H9 (cell line): ENCODE data around the gene OR10AD1. TPM values are rescaled to one million over a fixed set of nuclear protein-coding genes. Genes with fewer than 3 reads are reported as not detected.

Experiments used
- DNase-seq: peaks from one replicate; pipeline ENCODE4 v3.0.0-alpha.2; 2017
- H2AFZ ChIP-seq: one replicate; pipeline ENCODE4 v1.6.1; 2013; ENCODE audit warnings: mild to moderate bottlenecking, low read length, control low read depth, moderate library complexity
- H2AK5ac ChIP-seq: 2 replicates; pipeline ENCODE4 v1.6.1; 2013; ENCODE audit warnings: low read length, control low read depth, mixed read lengths; ENCODE audit not compliant: insufficient read length
- H2BK120ac ChIP-seq: one replicate; pipeline ENCODE4 v1.6.1; 2013; ENCODE audit warnings: low read depth, mild to moderate bottlenecking, low read length, control low read depth, inconsistent platforms; ENCODE audit not compliant: poor library complexity, severe bottlenecking
- H2BK12ac ChIP-seq: 2 replicates; pipeline ENCODE4 v1.6.1; 2013; ENCODE audit warnings: low read length, control low read depth, mixed read lengths, low read depth; ENCODE audit not compliant: insufficient read length
- H2BK15ac ChIP-seq: 2 replicates; pipeline ENCODE4 v1.6.1; 2013; ENCODE audit warnings: low read depth, low read length, control low read depth
- H2BK20ac ChIP-seq: one replicate; pipeline ENCODE4 v1.6.1; 2013; ENCODE audit warnings: low read depth, mild to moderate bottlenecking, low read length, control low read depth, inconsistent platforms; ENCODE audit not compliant: poor library complexity, severe bottlenecking
- H2BK5ac ChIP-seq: 2 replicates; pipeline ENCODE4 v1.6.1; 2013; ENCODE audit warnings: low read length, control low read depth, mixed read lengths; ENCODE audit not compliant: insufficient read length
- H3K14ac ChIP-seq: 2 replicates; pipeline ENCODE4 v1.6.1; 2013; ENCODE audit warnings: low read length, control low read depth; ENCODE audit not compliant: insufficient read depth
- H3K18ac ChIP-seq: 2 replicates; pipeline ENCODE4 v1.6.1; 2013; ENCODE audit warnings: low read depth, mild to moderate bottlenecking, mixed read lengths, low read length, control low read depth; ENCODE audit not compliant: insufficient read length
- H3K23ac ChIP-seq: 2 replicates; pipeline ENCODE4 v1.6.1; 2013; ENCODE audit warnings: low read length, control low read depth, mixed read lengths, low read depth; ENCODE audit not compliant: insufficient read length
- H3K23me2 ChIP-seq: 2 replicates; pipeline ENCODE4 v1.6.1; 2013; ENCODE audit warnings: low read depth, mild to moderate bottlenecking, mixed read lengths, low read length, control low read depth; ENCODE audit not compliant: insufficient read length, poor library complexity, severe bottlenecking
- H3K27ac ChIP-seq: 2 replicates; pipeline ENCODE4 v1.5.1; 2013; ENCODE audit warnings: low read length, control low read depth, mixed read lengths, low read depth; ENCODE audit not compliant: insufficient read length
- H3K27me3 ChIP-seq: 2 replicates; pipeline ENCODE4 v1.6.1; 2013; ENCODE audit warnings: low read length, control low read depth, inconsistent platforms; ENCODE audit not compliant: insufficient read depth
- H3K4ac ChIP-seq: 2 replicates; pipeline ENCODE4 v1.6.1; 2013; ENCODE audit warnings: low read depth, mild to moderate bottlenecking, control low read depth, inconsistent platforms, low read length, moderate library complexity
- H3K4me1 ChIP-seq: 2 replicates; pipeline ENCODE4 v1.6.1; 2013; ENCODE audit warnings: low read length, control low read depth, inconsistent platforms; ENCODE audit not compliant: insufficient read depth
- H3K4me2 ChIP-seq: 2 replicates; pipeline ENCODE4 v1.6.1; 2013; ENCODE audit warnings: low read length, control low read depth, mixed read lengths; ENCODE audit not compliant: insufficient read length, insufficient read depth
- H3K56ac ChIP-seq: 2 replicates; pipeline ENCODE4 v1.6.1; 2013; ENCODE audit warnings: low read depth, mild to moderate bottlenecking, mixed read lengths, low read length, control low read depth; ENCODE audit not compliant: insufficient read length
- H3K79me1 ChIP-seq: 2 replicates; pipeline ENCODE4 v1.6.1; 2013; ENCODE audit warnings: low read depth, mild to moderate bottlenecking, moderate library complexity, low read length, control low read depth, inconsistent platforms; ENCODE audit not compliant: insufficient read depth, poor library complexity, severe bottlenecking
- H3K79me2 ChIP-seq: 2 replicates; pipeline ENCODE4 v1.6.1; 2013; ENCODE audit warnings: low read length, control low read depth, inconsistent platforms; ENCODE audit not compliant: insufficient read depth
- H3K9ac ChIP-seq: 2 replicates; pipeline ENCODE4 v1.6.1; 2013; ENCODE audit warnings: low read length, control low read depth, mixed read lengths; ENCODE audit not compliant: insufficient read length; ENCODE audit errors: extremely low read depth
- H3K9me3 ChIP-seq: one replicate; pipeline ENCODE4 v1.6.1; 2013; ENCODE audit warnings: low read depth, low read length, inconsistent platforms; ENCODE audit not compliant: control insufficient read depth
- H3T11ph ChIP-seq: one replicate; pipeline ENCODE4 v1.6.1; 2013; ENCODE audit warnings: mild to moderate bottlenecking, low read length, control low read depth, inconsistent platforms
- H4K20me1 ChIP-seq: one replicate; pipeline ENCODE4 v1.6.1; 2013; ENCODE audit not compliant: control insufficient read depth, insufficient read length, insufficient read depth
- H4K5ac ChIP-seq: 2 replicates; pipeline ENCODE4 v1.6.1; 2013; ENCODE audit warnings: low read depth, mild to moderate bottlenecking, mixed read lengths, low read length, control low read depth; ENCODE audit not compliant: insufficient read length
- H4K8ac ChIP-seq: replicated peaks from 2 replicates; pipeline ENCODE4 v1.6.1; 2013; ENCODE audit warnings: low read length, control low read depth, mixed read lengths, low read depth; ENCODE audit not compliant: insufficient read length
- H4K91ac ChIP-seq: 2 replicates; pipeline ENCODE4 v1.6.1; 2013; ENCODE audit warnings: low read depth, mild to moderate bottlenecking, moderate library complexity, mixed read lengths, low read length, control low read depth; ENCODE audit not compliant: insufficient read length
- H3K27ac Mint-ChIP-seq, 3 experiments: 2 replicates in 2 of 3; 3 replicates in 1 of 3; pipeline ENCODE4 v1.8.0; 2020 to 2021; ENCODE audit warnings: mixed read lengths in 3 of 3, mild to moderate bottlenecking in 1 of 3, moderate library complexity in 1 of 3
- H3K27me3 Mint-ChIP-seq: 2 replicates; pipeline ENCODE4 v1.8.0; 2021; ENCODE audit warnings: low read depth, mild to moderate bottlenecking, moderate library complexity, mixed read lengths
- H3K36me3 Mint-ChIP-seq, 3 experiments: 2 replicates in 2 of 3; 3 replicates in 1 of 3; pipeline ENCODE4 v1.8.0; 2020 to 2021; ENCODE audit warnings: low read depth in 3 of 3, mixed read lengths in 3 of 3; ENCODE audit not compliant: insufficient read depth in 1 of 3
- H3K4me1 Mint-ChIP-seq, 2 experiments: 2 replicates each; pipeline ENCODE4 v1.8.0; 2020; ENCODE audit warnings: mixed read lengths in 2 of 2
- H3K4me3 Mint-ChIP-seq, 2 experiments: 2 replicates in 1 of 2; 3 replicates in 1 of 2; pipeline ENCODE4 v1.8.0; 2020 to 2021; ENCODE audit warnings: mild to moderate bottlenecking in 2 of 2, mixed read lengths in 2 of 2, moderate library complexity in 1 of 2
- H3K9me3 Mint-ChIP-seq, 2 experiments: 2 replicates in 1 of 2; 3 replicates in 1 of 2; pipeline ENCODE4 v1.8.0; 2020; ENCODE audit warnings: mild to moderate bottlenecking in 2 of 2, mixed read lengths in 2 of 2, moderate library complexity in 1 of 2
- WGBS: extraction: QIAGEN DNeasy Blood & Tissue Kit; methylation state at CpG from one replicate; pipeline ENCODE4 v1.1.7; 2013; ENCODE audit warnings: missing lambda C conversion rate, low lambda C conversion rate, mixed read lengths; ENCODE audit not compliant: insufficient read length; ENCODE audit errors: extremely low coverage; 5-methylcytosine and 5-hydroxymethylcytosine counted together
- total RNA-seq: library from RNA; stranded (reverse); gene quantifications from 2 replicates; pipeline ENCODE4 v1.2.1, GENCODE V29; 2021
- TF ChIP-seq, protein P1 (sequence below): fragments of 200-600 bp; sonication (generic); conservative IDR thresholded peaks from 3 replicates; pipeline ENCODE4 v1.8.0; 2021; ENCODE audit warnings: antibody characterized with exemption, mild to moderate bottlenecking

Gene OR10AD1
- total RNA-seq, 1 experiment from 2014 or later: not detected

- no peak overlapping the region for H2BK120ac ChIP-seq
- no peak overlapping the region for H2BK12ac ChIP-seq
- no peaks in the 10 kb centered on the region for H3K36me3 Mint-ChIP-seq
- H3K4me1 ChIP-seq: no peaks in the 10 kb centered on the region
- no peak overlapping the region for H3K4ac ChIP-seq
- H3K9me3 Mint-ChIP-seq: no peaks in the 10 kb centered on the region
- no peaks in the 10 kb centered on the region for H4K20me1 ChIP-seq
- H3K18ac ChIP-seq: no peak overlapping the region
- peaks cover 7% of the 10 kb centered on the region for H3K23me2 ChIP-seq
- H3K79me1 ChIP-seq: no peaks in the 10 kb centered on the region
- H3K9ac ChIP-seq: no peak overlapping the region
- H3K27ac ChIP-seq: no peak overlapping the region
- H3K56ac ChIP-seq: no peak overlapping the region
- no peaks in the 10 kb centered on the region for H3K79me2 ChIP-seq
- H4K8ac ChIP-seq: no peak overlapping the region
- DNase-seq: no peak
- H2BK5ac ChIP-seq: no peak overlapping the region
- no peaks in the 10 kb centered on the region; the same call in 1 of the 2 replicates for H3K27me3 ChIP-seq
- no peak overlapping the region for H3T11ph ChIP-seq
- H2AK5ac ChIP-seq: no peak overlapping the region
- no peak overlapping the region for H4K5ac ChIP-seq
- H2BK15ac ChIP-seq: no peak overlapping the region
- no peak overlapping the region for H2AFZ ChIP-seq
- no peak overlapping the region for H3K23ac ChIP-seq
- peaks cover 73% of the 10 kb centered on the region for H3K27me3 Mint-ChIP-seq
- H3K9me3 ChIP-seq: no peaks in the 10 kb centered on the region
- no peak overlapping the region for H4K91ac ChIP-seq
- no peak overlapping the region for H3K4me2 ChIP-seq
- no peak overlapping the region for H3K14ac ChIP-seq
- H3K27ac Mint-ChIP-seq: no peak overlapping the region
- H3K4me3 Mint-ChIP-seq: no peak overlapping the region
- TF ChIP-seq, protein P1, sequence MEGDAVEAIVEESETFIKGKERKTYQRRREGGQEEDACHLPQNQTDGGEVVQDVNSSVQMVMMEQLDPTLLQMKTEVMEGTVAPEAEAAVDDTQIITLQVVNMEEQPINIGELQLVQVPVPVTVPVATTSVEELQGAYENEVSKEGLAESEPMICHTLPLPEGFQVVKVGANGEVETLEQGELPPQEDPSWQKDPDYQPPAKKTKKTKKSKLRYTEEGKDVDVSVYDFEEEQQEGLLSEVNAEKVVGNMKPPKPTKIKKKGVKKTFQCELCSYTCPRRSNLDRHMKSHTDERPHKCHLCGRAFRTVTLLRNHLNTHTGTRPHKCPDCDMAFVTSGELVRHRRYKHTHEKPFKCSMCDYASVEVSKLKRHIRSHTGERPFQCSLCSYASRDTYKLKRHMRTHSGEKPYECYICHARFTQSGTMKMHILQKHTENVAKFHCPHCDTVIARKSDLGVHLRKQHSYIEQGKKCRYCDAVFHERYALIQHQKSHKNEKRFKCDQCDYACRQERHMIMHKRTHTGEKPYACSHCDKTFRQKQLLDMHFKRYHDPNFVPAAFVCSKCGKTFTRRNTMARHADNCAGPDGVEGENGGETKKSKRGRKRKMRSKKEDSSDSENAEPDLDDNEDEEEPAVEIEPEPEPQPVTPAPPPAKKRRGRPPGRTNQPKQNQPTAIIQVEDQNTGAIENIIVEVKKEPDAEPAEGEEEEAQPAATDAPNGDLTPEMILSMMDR: no peak
- H3K4me1 Mint-ChIP-seq: peaks cover 9 to 13% of the 10 kb centered on the region in 2 experiments; a peak in 3 of 4 replicates
- WGBS: no CpG with 5 or more reads among the region's 1 CpG
- no peak overlapping the region for H2BK20ac ChIP-seq
These were observed 8.3 kb downstream of the OR10AD1 start for GRCh38 chr12:48194799-48195201.
